Activated CD8-positive, alpha-beta memory T cell treated with anti-CD3 and anti-CD28 coated beads, Interleukin-2, amount 10 ng/mL, durations not matched to agents 7 days and 5 days (primary cell): Measurements from ENCODE around the gene WSB2. TPM values are rescaled to one million over a fixed set of nuclear protein-coding genes. Genes with fewer than 3 reads are reported as not detected.

Source experiments
- ATAC-seq: fragments of 150-1000 bp; cut with Tn5 transposase; one replicate; pipeline ENCODE4 v1.10.0; 2021; ENCODE audit warnings: moderate library complexity
- CTCF ChIA-PET: fragments of 350-600 bp; sonication (Branson Sonifier 250); formaldehyde crosslinking; loops from one replicate; lab custom pipeline; 2021; ENCODE audit warnings: antibody characterized with exemption; lab: Charles Lee
- DNase-seq: peaks from one replicate; pipeline ENCODE4 v3.0.0-alpha.2; 2020
- H3K27ac Mint-ChIP-seq: one replicate; pipeline ENCODE4 v1.8.0; 2021; ENCODE audit warnings: mild to moderate bottlenecking, mixed read lengths
- H3K27me3 Mint-ChIP-seq: one replicate; pipeline ENCODE4 v1.8.0; 2021; ENCODE audit warnings: mixed read lengths
- H3K36me3 Mint-ChIP-seq: one replicate; pipeline ENCODE4 v1.8.0; 2021; ENCODE audit warnings: mild to moderate bottlenecking, mixed read lengths
- H3K4me1 Mint-ChIP-seq: one replicate; pipeline ENCODE4 v1.8.0; 2021; ENCODE audit warnings: mixed read lengths
- H3K4me3 Mint-ChIP-seq: one replicate; pipeline ENCODE4 v1.8.0; 2021; ENCODE audit warnings: mild to moderate bottlenecking, moderate library complexity, mixed read lengths
- H3K9me3 Mint-ChIP-seq: one replicate; pipeline ENCODE4 v1.8.0; 2022; ENCODE audit warnings: low read depth, mixed read lengths
- total RNA-seq, 2 experiments: library from RNA; stranded (reverse); gene quantifications; one replicate each; pipeline ENCODE4 v1.2.3, GENCODE V29; 2021

Gene WSB2
- total RNA-seq, result 10 to 100 TPM; 44.1 to 52.1 TPM

- peak within 1 kb of the TSS; percentile 93 for H3K27ac Mint-ChIP-seq
- peak within 1 kb of the TSS; percentile 84 for H3K4me3 Mint-ChIP-seq
- CTCF ChIA-PET, result interaction anchor here (0.6 to 2.3 kb wide), 7 partner anchors 11 to 1975 kb away, joined by 3 to 11 read pairs (median 3); partner anchors contain the start of genes PEBP1, RFC5 and SUDS3
- peak; percentile 67 for DNase-seq
- peaks cover 53% of the 10 kb centered on the region for H3K4me1 Mint-ChIP-seq
- H3K9me3 Mint-ChIP-seq, result no peaks in the 10 kb centered on the region
- H3K36me3 Mint-ChIP-seq, result peaks cover 6% of the 10 kb centered on the region
- peaks cover 4% of the 10 kb centered on the region for H3K27me3 Mint-ChIP-seq
- peak; percentile 50 for ATAC-seq
These were observed at the start of gene WSB2 for GRCh38 chr12:118061011-118061872. Gene WSB2, minus strand, starts transcription at chr12:118061179. Its CDS starts 131 bp downstream, at chr12:118061048.

GRCh38 chr12:118109088-118109487 lies 48.1 kb upstream of the WSB2 start:
- CTCF ChIA-PET, result no interaction called here
- DNase-seq, result no peak

GRCh38 chr12:118107694-118108093 lies 46.7 kb upstream of the WSB2 start:
- DNase-seq (no peak), ATAC-seq (no peak)
- no peak overlapping the region for H3K4me3 Mint-ChIP-seq
- H3K9me3 Mint-ChIP-seq, result no peaks in the 10 kb centered on the region
- no peak overlapping the region for H3K27ac Mint-ChIP-seq
- CTCF ChIA-PET, result no interaction called here
- H3K27me3 Mint-ChIP-seq, result peaks cover 9% of the 10 kb centered on the region
- no peaks in the 10 kb centered on the region for H3K36me3 Mint-ChIP-seq
- peaks cover 9% of the 10 kb centered on the region for H3K4me1 Mint-ChIP-seq

More at GRCh38 chr12:118109088-118109487, 48.1 kb upstream of the WSB2 start:
- Mint-ChIP-seq H3K4me1 (peaks cover 4% of the 10 kb centered on the region), H3K36me3 (no peaks in the 10 kb centered on the region), H3K27me3 (peaks cover 4% of the 10 kb centered on the region), H3K27ac (no peak overlapping the region), H3K4me3 (no peak overlapping the region), H3K9me3 (no peaks in the 10 kb centered on the region)
- ATAC-seq, result no peak

- Mint-ChIP-seq H3K4me1 (peaks cover 9% of the 10 kb centered on the region), H3K27me3 (peaks cover 16% of the 10 kb centered on the region), H3K36me3 (no peaks in the 10 kb centered on the region), H3K4me3 (no peak overlapping the region), H3K27ac (no peak overlapping the region), H3K9me3 (no peaks in the 10 kb centered on the region)
- CTCF ChIA-PET, result no interaction called here
- no peak for ATAC-seq
- DNase-seq, result no peak
These were observed 46.0 kb upstream of the WSB2 start for GRCh38 chr12:118107011-118107410.

GRCh38 chr12:118103601-118104382 lies 42.8 kb upstream of the WSB2 start, which contains the start of gene VSIG10:
Gene VSIG10, minus strand, starts transcription at chr12:118104011. Its CDS starts 340 bp downstream, at chr12:118103671.
- H3K4me1 Mint-ChIP-seq, result peaks cover 9% of the 10 kb centered on the region
- H3K9me3 Mint-ChIP-seq, result no peaks in the 10 kb centered on the region
- peaks cover 23% of the 10 kb centered on the region for H3K27me3 Mint-ChIP-seq
- H3K27ac Mint-ChIP-seq, result peak within 1 kb of the TSS; percentile 37
- peak; percentile 89 for ATAC-seq
- DNase-seq, result peak; percentile 45
- no peaks in the 10 kb centered on the region for H3K36me3 Mint-ChIP-seq
- CTCF ChIA-PET, result interaction anchor here (0.7 kb wide), 1 partner anchor 39 kb away, joined by 3 read pairs; no protein-coding TSS in a partner anchor
- peak within 1 kb of the TSS; percentile 70 for H3K4me3 Mint-ChIP-seq

- Mint-ChIP-seq H3K4me1 (peaks cover 9% of the 10 kb centered on the region), H3K36me3 (no peaks in the 10 kb centered on the region), H3K27me3 (peaks cover 23% of the 10 kb centered on the region), H3K9me3 (no peaks in the 10 kb centered on the region), H3K27ac (no peak overlapping the region), H3K4me3 (peak overlapping the region; percentile 65)
- peak; percentile 28 for ATAC-seq
- no peak for DNase-seq
- CTCF ChIA-PET, result no interaction called here
These were observed 42.2 kb upstream of the WSB2 start for GRCh38 chr12:118103201-118103600.

GRCh38 chr12:118102609-118103008 lies 41.6 kb upstream of the WSB2 start:
- Mint-ChIP-seq H3K27me3 (peaks cover 23% of the 10 kb centered on the region), H3K9me3 (no peaks in the 10 kb centered on the region), H3K36me3 (no peaks in the 10 kb centered on the region), H3K4me1 (peaks cover 9% of the 10 kb centered on the region), H3K27ac (no peak overlapping the region), H3K4me3 (peak overlapping the region; percentile 65)
- ATAC-seq (no peak), DNase-seq (no peak)
- CTCF ChIA-PET, result interaction anchor here (0.7 to 1.2 kb wide), 2 partner anchors 38 to 1870 kb away, joined by 3 read pairs; no protein-coding TSS in a partner anchor

- Mint-ChIP-seq H3K27ac (no peak overlapping the region), H3K4me1 (peaks cover 9% of the 10 kb centered on the region), H3K4me3 (no peak overlapping the region), H3K9me3 (no peaks in the 10 kb centered on the region), H3K36me3 (no peaks in the 10 kb centered on the region), H3K27me3 (peaks cover 23% of the 10 kb centered on the region)
- CTCF ChIA-PET, result interaction anchor here (0.7 to 1.2 kb wide), 3 partner anchors 38 to 1871 kb away, joined by 3 read pairs; partner anchors contain the start of gene SUDS3
- ATAC-seq (no peak), DNase-seq (no peak)
These were observed 41.1 kb upstream of the WSB2 start for GRCh38 chr12:118102070-118102469.

GRCh38 chr12:118101051-118101450 lies 40.1 kb upstream of the WSB2 start:
- Mint-ChIP-seq H3K4me3 (no peak overlapping the region), H3K9me3 (no peaks in the 10 kb centered on the region), H3K4me1 (peaks cover 9% of the 10 kb centered on the region), H3K27me3 (peaks cover 23% of the 10 kb centered on the region), H3K36me3 (no peaks in the 10 kb centered on the region), H3K27ac (no peak overlapping the region)
- CTCF ChIA-PET, result interaction anchor here (1.0 kb wide), 1 partner anchor 275 kb away, joined by 3 read pairs; the partner anchor contains the start of gene SUDS3
- ATAC-seq, result no peak
- no peak for DNase-seq

- Mint-ChIP-seq H3K4me3 (no peak overlapping the region), H3K27me3 (peaks cover 19% of the 10 kb centered on the region), H3K4me1 (peaks cover 5% of the 10 kb centered on the region), H3K9me3 (no peaks in the 10 kb centered on the region), H3K36me3 (no peaks in the 10 kb centered on the region), H3K27ac (no peak overlapping the region)
- CTCF ChIA-PET, result no interaction called here
- ATAC-seq (no peak), DNase-seq (no peak)
These were observed 38.1 kb upstream of the WSB2 start for GRCh38 chr12:118098911-118099671.

- Mint-ChIP-seq H3K36me3 (no peaks in the 10 kb centered on the region), H3K9me3 (no peaks in the 10 kb centered on the region), H3K27me3 (peaks cover 19% of the 10 kb centered on the region), H3K4me1 (peaks cover 5% of the 10 kb centered on the region), H3K27ac (no peak overlapping the region), H3K4me3 (no peak overlapping the region)
- DNase-seq (no peak), ATAC-seq (no peak)
- CTCF ChIA-PET, result no interaction called here
These were observed 37.4 kb upstream of the WSB2 start for GRCh38 chr12:118098401-118098800.

GRCh38 chr12:118094039-118094438 lies 33.1 kb upstream of the WSB2 start:
- no peak for ATAC-seq
- no peak for DNase-seq
- Mint-ChIP-seq H3K36me3 (no peaks in the 10 kb centered on the region), H3K9me3 (no peaks in the 10 kb centered on the region), H3K4me1 (no peaks in the 10 kb centered on the region), H3K27me3 (no peaks in the 10 kb centered on the region), H3K27ac (no peak overlapping the region), H3K4me3 (no peak overlapping the region)
- CTCF ChIA-PET, result no interaction called here
